GM12892 (cell line): ENCODE measurements around the gene TGIF1.

ENCODE experiments used
- POLR2A ChIP-seq: IDR thresholded peaks from 2 replicates; pipeline ENCODE4 v1.6.1; 2011; ENCODE audit warnings: low read depth, low read length, control low read depth
- POLR2AphosphoS5 ChIP-seq: IDR thresholded peaks from 2 replicates; pipeline ENCODE4 v1.6.1; 2011; ENCODE audit warnings: low read depth, low read length, control low read depth
- TAF1 ChIP-seq: IDR thresholded peaks from 2 replicates; pipeline ENCODE4 v1.6.1; 2011; ENCODE audit warnings: low read depth, mild to moderate bottlenecking, control low read depth, low read length, borderline replicate concordance

DNA sequence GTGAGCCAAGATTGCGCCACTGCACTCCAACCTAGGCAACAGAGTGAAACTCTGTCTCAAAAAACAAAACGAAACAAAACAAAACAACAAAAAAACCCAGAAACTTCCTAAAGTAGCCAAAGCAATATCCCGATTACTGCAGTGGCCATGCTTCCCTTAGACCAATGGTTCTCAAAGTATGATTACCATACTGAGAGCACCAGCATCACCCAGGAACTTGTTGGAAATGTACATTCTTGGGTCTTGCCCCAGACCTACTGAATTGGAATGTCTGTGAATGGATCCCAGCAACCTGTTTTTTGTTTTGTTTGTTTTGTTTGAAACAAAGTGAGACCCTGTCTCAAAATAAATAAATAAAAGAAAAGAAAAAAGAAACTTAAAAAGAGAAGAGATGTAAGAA lies 41.9 kb upstream of the TGIF1 start:
- TF ChIP-seq POLR2A (no peak), POLR2AphosphoS5 (no peak), TAF1 (no peak)
